Urinary bladder (tissue), 4 donors: ENCODE results near the gene NT5DC1. TPM values are rescaled to one million over a fixed set of nuclear protein-coding genes. Genes with fewer than 3 reads are reported as not detected.

Experiments used
- DNase-seq: peaks from one replicate; pipeline ENCODE4 v3.0.0-alpha.2; 2015; ENCODE audit errors: extremely low spot score
- H3K27ac ChIP-seq: one replicate; pipeline ENCODE4 v1.5.1; 2013; ENCODE audit warnings: low read depth, mild to moderate bottlenecking, moderate library complexity
- H3K36me3 ChIP-seq: one replicate; pipeline ENCODE4 v1.6.1; 2013; ENCODE audit warnings: mild to moderate bottlenecking, moderate library complexity; ENCODE audit not compliant: insufficient read depth
- H3K4me1 ChIP-seq: one replicate; pipeline ENCODE4 v1.6.1; 2013; ENCODE audit warnings: mild to moderate bottlenecking, moderate library complexity; ENCODE audit not compliant: insufficient read depth
- H3K4me3 ChIP-seq: one replicate; pipeline ENCODE4 v1.5.1; 2013; ENCODE audit warnings: low read depth, low read length
- WGBS: extraction: QIAGEN DNeasy Blood & Tissue Kit; methylation state at CpG from one replicate; pipeline ENCODE4 v1.1.7; 2013; 5-methylcytosine and 5-hydroxymethylcytosine counted together
- polyA plus RNA-seq: library from polyadenylated mRNA; stranded (reverse); fragments of 200-250 nt; gene quantifications from one replicate; pipeline ENCODE4 v1.2.3, GENCODE V29; 2013
- total RNA-seq: library from RNA; depleted of rRNA; stranded (reverse); fragments of >200 nt; gene quantifications from one replicate; pipeline ENCODE4 v1.2.3, GENCODE V29; 2014
- donor health status: healthy with polysubstance abuse.
- donor health status: healthy.

Gene NT5DC1
- total and polyA plus RNA-seq, 2 donors, result 14.3 to 22.5 TPM

DNA sequence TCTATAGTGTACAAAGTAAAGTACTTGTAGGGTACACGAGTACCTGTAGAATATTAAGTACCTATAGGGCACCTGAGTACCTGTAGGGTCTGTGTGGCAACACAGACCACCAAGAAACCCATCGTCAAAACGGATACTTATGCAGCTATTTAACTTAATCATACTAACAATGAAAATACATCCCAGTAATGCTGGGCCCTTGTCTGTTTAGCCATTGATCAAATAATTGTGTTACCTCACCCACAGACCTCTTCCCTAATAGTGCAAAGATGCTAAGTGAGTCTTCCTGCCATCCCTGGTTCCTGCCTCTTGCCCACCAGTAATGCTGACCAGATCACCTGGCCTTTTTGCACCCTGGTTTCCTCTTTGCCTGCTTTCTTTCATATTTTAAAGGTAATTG, 32.8 kb downstream of the NT5DC1 start:
- no peak overlapping the region for H3K4me3 ChIP-seq
- H3K36me3 ChIP-seq, result peaks cover 2% of the 10 kb centered on the region
- WGBS, result 82% methylated on average over 3 of the region's 3 CpGs
- no peak overlapping the region for H3K27ac ChIP-seq
- no peak for DNase-seq
- H3K4me1 ChIP-seq, result no peaks in the 10 kb centered on the region

DNA sequence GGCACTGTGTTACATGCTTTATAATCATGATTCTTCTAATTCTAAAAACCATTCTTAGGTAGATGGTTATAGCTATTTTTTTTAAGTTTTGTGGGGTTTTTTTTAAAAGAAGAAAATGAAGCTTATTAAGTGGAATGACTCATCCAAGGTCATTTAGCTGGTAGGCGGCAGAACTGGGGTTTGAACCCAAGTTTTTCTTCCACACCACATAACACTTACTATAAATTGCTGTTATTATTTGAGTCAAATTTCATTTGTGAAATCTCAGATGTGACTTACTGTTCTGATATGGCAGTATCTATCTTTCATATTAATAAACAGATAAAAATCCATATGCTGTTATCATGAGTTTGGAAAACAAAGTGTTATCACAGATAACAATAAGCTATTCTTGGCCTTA, 35.7 kb downstream of the NT5DC1 start:
- 92% methylated on average over 1 of the region's 1 CpG for WGBS

DNA sequence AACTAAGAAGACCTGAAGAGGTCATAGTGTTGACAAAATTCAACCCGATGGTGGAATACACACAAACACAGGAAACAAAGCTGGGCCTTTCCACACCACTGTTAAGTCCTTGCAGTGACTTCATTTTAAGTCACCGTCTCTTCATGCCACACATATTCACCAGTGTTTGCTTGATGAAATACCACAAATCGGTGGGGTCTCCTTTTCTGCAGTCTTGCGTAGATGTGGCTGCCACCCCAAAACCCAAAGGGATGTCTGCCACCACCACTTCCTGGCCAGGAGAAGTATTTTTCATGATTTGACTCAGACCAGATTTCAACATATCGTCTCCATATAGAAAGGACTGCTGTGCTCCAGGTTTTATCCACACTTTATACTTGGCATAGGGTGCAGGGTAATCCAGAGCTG, 36.3 kb downstream of the NT5DC1 start:
- WGBS, result 77% methylated on average over 5 of the region's 5 CpGs
- DNase-seq, result no peak

More for the DNA sequence above, 35.7 kb downstream of the NT5DC1 start:
- Histone ChIP-seq H3K4me1 (no peaks in the 10 kb centered on the region), H3K4me3 (no peak overlapping the region), H3K36me3 (peaks cover 2% of the 10 kb centered on the region), H3K27ac (no peak overlapping the region)
- DNase-seq, result peak; percentile 6

DNA sequence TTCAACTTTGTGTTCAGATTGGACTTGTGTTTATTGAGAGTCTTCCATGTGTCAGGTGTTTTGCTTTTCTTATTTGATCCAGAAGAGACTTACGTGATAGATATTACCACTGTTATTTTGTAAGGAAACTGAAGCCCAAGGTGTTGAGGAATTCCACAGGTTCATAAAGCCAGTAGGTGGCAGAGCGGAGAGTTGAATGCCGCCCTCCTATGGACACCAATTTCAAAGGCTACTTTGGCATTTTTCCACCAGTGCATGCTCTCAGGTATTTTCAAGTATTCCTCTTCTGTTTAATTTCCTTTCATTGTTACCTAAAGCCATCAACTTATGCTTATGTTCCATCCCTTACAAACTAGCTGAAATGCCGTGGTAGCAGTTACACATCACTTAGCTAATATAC, 39.3 kb downstream of the NT5DC1 start:
- 96% methylated on average over 4 of the region's 4 CpGs for WGBS
- Histone ChIP-seq H3K27ac (no peak overlapping the region), H3K4me3 (no peak overlapping the region), H3K4me1 (no peaks in the 10 kb centered on the region), H3K36me3 (no peaks in the 10 kb centered on the region)
- DNase-seq, result no peak

More for the DNA sequence above, 36.3 kb downstream of the NT5DC1 start:
- no peak overlapping the region for H3K27ac ChIP-seq
- no peaks in the 10 kb centered on the region for H3K4me1 ChIP-seq
- H3K4me3 ChIP-seq, result no peak overlapping the region
- peaks cover 2% of the 10 kb centered on the region for H3K36me3 ChIP-seq

DNA sequence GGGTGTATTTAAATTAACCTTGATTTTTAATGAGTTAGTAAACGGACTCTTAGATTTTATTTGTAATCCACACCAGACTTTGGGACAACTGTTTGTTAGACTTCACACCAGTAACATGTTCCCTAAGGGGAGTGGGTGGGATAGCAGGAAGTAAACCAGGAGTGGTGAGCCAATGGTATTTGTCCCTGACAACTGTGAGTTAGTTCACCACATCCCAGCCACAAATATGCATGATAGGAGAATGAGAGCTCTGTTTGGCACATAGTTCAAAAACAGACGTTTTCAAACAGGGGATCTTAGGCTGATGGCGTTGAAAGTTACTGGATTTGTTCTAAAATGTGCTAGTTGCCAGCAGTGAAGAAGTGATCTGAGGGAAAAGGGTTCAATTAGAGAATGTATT, 44.0 kb downstream of the NT5DC1 start:
- Histone ChIP-seq H3K4me1 (no peaks in the 10 kb centered on the region), H3K4me3 (no peak overlapping the region), H3K27ac (no peak overlapping the region), H3K36me3 (peaks cover 2% of the 10 kb centered on the region)
- no peak for DNase-seq
- WGBS, result 62% methylated on average over 3 of the region's 3 CpGs

DNA sequence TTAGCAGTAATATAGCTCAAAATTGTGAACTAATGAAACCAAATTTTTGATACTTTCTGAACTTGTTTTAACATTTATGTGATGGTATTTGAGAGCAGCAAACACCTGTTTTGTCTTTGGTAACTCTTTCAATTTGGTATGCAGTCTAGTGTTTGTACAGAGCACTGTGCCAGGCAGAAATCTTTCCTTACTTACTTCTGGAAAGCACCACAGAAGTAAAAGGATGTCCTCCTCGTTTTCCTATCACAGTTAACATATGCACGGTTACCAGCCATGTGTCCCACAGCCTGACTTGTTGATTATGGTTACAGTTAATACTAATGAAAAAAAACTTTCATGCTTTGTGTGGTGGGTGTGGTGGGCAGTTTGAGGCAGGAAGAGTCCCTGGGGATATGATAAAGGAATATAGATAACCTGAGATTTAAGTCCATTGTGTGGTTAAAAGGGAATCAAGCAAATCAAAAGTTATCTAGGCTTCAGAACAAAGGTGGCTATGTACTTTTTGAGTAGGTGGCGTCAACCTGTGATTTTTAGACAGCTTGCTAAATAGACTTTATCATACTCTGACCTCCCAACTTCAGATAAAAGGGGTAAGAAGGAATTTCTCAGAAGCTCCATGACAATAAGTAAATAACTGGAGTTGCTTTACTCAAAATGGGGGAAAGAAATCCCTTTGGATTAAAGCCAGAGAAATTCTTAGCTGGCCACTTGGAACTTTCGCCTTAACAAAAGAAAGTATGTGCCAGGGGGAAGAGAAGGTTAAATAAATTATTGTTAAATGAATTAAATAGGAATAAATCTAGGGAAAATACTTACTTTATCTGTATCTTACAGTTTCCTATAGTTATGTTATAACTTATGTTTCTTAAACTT, 45.4 kb downstream of the NT5DC1 start:
- WGBS, result 83% methylated on average over 4 of the region's 4 CpGs
- no peaks in the 10 kb centered on the region for H3K4me1 ChIP-seq
- H3K4me3 ChIP-seq, result no peak overlapping the region
- H3K36me3 ChIP-seq, result peaks cover 2% of the 10 kb centered on the region
- no peak for DNase-seq
- H3K27ac ChIP-seq, result no peak overlapping the region

DNA sequence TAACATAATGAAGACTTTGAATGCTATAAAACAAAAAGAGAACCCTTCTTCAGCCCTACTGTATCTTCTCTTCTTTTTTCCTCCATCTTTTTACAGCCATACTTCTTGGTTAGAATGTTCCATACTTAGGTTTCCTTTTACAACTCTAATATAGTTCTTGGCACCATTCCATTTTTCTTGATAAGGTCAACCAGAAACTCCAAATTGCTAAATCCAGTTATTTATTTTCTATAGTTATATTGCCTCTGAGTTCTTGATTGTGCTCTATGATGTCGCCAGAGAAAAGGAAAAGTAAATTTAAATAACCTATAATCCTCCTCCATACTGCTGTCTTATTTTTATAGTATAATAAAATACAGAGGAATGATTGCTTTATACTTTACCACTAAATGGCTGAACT, 52.0 kb downstream of the NT5DC1 start:
- H3K4me1 ChIP-seq, result no peaks in the 10 kb centered on the region
- H3K36me3 ChIP-seq, result peaks cover 2% of the 10 kb centered on the region
- no peak for DNase-seq
- 42% methylated on average over 1 of the region's 1 CpG for WGBS
- no peak overlapping the region for H3K27ac ChIP-seq
- no peak overlapping the region for H3K4me3 ChIP-seq

DNA sequence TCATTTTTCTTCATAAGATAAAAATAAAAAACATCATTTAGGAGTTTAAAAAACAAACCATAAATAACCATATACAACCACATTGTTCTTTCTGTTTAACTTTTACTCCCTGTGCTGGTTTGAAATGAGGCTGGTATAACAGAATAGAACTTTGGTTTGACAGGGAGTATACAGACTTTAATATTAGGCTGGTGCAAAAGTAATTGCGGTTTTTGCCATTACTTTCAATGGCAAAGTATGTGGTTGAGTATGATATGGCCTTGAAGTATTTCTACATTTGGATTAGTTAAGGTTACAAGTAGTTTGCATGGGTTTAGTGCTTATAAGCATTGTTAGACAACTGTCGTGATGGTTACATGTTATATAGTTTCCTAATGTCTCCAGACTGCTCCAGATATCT, 54.2 kb downstream of the NT5DC1 start:
- peaks cover 3% of the 10 kb centered on the region for H3K36me3 ChIP-seq
- DNase-seq, result no peak
- H3K4me3 ChIP-seq, result no peak overlapping the region
- H3K4me1 ChIP-seq, result peaks cover 2% of the 10 kb centered on the region
- 96% methylated on average over 2 of the region's 2 CpGs for WGBS
- no peak overlapping the region for H3K27ac ChIP-seq

DNA sequence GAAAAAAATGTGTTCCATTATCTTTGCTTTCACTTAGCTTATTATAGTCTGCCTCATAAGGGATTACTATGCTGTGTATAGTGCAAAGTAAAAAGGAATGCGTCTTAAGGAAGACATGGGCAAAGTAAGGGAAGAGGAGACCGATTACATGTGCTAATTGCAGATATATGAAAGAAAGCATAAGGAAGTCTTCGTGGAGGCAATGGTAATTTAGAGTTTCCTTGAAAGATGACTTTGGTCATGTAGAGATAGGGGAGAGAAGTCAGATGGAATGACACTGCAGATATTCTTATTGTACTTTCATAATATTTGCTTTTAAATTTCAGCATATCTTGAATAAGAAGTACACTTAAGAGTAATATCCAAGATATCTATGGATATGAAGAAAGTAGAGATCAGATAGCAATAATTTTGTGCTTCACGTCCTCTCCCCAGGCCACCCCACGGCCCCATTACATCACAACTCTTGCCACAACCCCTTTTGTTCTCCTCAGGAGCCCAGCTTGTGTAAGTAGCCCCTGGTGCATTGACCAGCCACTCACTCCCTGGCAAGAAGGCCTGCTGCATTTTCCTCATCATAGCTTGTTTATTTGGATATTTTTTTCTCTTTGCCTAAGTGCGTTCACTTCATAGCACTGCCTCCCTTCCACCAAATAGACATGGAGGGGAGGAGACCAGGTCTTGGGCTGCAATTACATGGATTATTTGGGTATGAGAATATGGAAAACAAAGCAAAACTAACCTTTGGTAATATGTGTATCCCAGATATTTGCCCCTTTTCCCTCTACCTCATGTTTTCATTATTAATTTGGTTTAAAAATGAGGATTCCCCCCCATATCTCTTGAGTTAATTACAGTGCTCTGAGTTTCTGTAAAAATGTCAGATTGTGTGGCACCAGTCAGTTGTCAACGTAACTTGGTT, 56.0 kb downstream of the NT5DC1 start:
- Histone ChIP-seq H3K27ac (no peak overlapping the region), H3K4me1 (peaks cover 2% of the 10 kb centered on the region), H3K36me3 (peaks cover 3% of the 10 kb centered on the region), H3K4me3 (no peak overlapping the region)
- no peak for DNase-seq
- 82% methylated on average over 7 of the region's 7 CpGs for WGBS

DNA sequence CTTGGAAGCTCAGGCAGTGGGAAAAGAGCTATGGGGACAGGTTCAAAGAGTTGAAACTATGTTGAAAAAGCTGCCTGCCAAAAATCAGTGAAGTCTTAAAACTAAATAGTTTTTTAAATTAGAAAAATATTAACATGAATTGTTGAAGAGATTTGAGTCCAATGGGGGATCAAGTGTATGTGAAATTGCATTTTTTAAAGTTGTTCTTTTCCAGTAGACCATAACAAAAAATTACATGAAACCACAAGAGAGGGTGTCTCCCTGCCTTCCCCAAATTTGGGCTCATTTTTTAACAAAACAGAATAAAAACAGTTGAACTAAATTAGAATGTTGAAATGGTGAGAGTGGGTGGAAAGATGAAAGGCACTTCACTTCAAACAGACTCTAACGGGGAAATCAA, 56.7 kb downstream of the NT5DC1 start:
- Histone ChIP-seq H3K4me1 (peaks cover 2% of the 10 kb centered on the region), H3K4me3 (no peak overlapping the region), H3K27ac (no peak overlapping the region), H3K36me3 (peaks cover 3% of the 10 kb centered on the region)
- no peak for DNase-seq
- 87% methylated on average over 1 of the region's 1 CpG for WGBS

DNA sequence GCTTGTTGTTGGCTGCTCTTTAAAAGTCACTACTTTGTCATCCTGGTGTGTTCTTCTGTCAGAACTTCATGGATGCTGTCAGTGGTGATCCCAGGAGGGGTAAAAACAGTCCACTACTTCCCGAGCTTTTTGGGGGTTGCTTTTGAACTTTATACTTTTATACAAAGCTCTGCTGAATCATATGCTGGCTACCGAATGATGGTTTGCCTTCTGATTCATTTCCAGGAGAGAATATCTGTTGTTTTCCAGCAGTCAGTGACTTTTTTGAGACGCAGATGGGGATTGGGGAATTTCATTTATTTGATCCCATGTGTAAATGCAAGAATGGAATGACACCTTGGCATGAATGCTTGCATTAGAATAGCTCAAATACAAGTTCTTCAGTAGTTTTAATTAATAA, 58.0 kb downstream of the NT5DC1 start:
- Histone ChIP-seq H3K4me3 (no peak overlapping the region), H3K4me1 (peaks cover 2% of the 10 kb centered on the region), H3K27ac (no peak overlapping the region), H3K36me3 (peaks cover 3% of the 10 kb centered on the region)
- DNase-seq, result no peak
- WGBS, result 43% methylated on average over 3 of the region's 3 CpGs

DNA sequence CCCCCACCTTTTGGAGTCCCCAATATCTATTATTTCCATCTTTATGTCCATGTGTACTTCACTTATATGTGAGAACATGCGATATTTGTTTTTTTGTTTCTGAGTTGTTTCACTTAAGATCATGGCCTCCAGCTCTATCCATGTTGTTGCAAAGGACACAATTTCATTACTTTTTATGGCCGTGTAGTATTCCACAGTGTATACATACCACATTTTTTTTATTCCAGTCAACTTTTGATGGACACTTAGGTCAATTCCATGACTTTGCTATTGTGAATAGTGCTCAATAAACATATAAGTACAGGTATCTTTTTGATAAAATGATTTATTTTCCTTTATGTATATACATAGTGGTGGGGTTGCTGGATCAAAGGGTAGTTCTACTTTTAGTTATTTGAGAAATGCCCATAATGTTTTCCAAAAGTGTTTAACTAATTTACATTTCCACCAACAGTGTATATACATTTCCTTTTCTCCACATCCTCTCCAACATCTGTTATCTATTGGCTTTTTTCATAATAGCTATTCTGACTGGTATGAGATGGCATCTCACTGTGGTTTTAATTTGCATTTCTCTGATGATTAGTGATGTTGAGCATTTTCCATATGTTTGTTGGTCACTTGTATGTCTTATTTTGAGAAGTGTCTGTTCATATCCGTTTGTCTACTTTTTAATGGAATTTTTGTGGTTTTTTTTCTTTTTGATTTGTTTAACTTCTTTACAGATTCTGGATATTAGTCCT, 59.3 kb downstream of the NT5DC1 start:
- Histone ChIP-seq H3K4me3 (no peak overlapping the region), H3K27ac (no peak overlapping the region), H3K4me1 (peaks cover 2% of the 10 kb centered on the region), H3K36me3 (peaks cover 3% of the 10 kb centered on the region)
- 92% methylated on average over 3 of the region's 3 CpGs for WGBS
- DNase-seq, result no peak

DNA sequence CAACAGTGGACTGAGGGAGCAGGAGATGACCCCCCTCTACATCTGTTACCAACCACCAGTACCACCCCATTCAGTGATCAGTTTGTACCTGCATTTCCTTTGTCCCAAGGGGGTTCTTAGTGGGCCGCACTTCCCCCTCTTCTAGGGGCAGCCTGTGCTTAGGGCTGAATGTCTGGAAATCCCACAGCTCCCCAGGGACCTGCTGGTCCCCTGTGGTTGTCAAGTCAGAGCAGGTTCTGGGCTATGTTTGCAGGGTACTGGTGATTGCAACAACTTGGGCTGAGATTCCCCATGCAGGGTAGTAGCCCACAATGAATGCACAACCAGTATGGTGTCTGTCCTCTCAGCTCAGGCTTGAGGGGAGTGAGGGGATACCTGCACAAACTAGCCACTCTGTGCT, 64.9 kb downstream of the NT5DC1 start:
- Histone ChIP-seq H3K4me1 (no peaks in the 10 kb centered on the region), H3K36me3 (no peaks in the 10 kb centered on the region), H3K4me3 (no peak overlapping the region), H3K27ac (no peak overlapping the region)
- 100% methylated on average over 1 of the region's 1 CpG for WGBS
- no peak for DNase-seq
